Measurements from ENCODE around the gene EFHD2. TPM values are rescaled to one million over a fixed set of nuclear protein-coding genes. Genes with fewer than 3 reads are reported as not detected.
"Not testable (repeated sequence)": the region's sequence is repeated elsewhere in the genome, so short reads cannot be mapped to it uniquely, and the experiment has no call there.

The EFHD2 gene
- total RNA-seq, 4 donors from 2014 or later = 47.5 to 79.5 (median 61.0) TPM

- H3K27me3 ChIP-seq = peaks cover 0 to 12% (median 0%) of the 10 kb centered on the region in 4 donors
- TF ChIP-seq CTCF (IDR thresholded peaks at IDR 0.05) (no peak), POLR2A (IDR thresholded peaks at IDR 0.05) (no peak)
- no peaks in the 10 kb centered on the region for H3K9me3 ChIP-seq
- DNase-seq = no peak
- H3K36me3 ChIP-seq = no peaks in the 10 kb centered on the region
- H3K27ac ChIP-seq = no peak overlapping the region
- H3K4me1 ChIP-seq = peaks cover 0 to 28% (median 8%) of the 10 kb centered on the region in 3 donors
- H3K4me3 ChIP-seq = no peak overlapping the region
- intact Hi-C loops (cut with DNase I) = no loop called here
- WGBS, 2 donors = 41 to 50% methylated on average over 10 of the region's 10 CpGs
Measured at GRCh38 chr1:15459771-15460707, 50.4 kb downstream of the EFHD2 start.

GRCh38 chr1:15460708-15461095 lies 51.0 kb downstream of the EFHD2 start:
- 80 to 82% methylated on average over 9 of the region's 9 CpGs for WGBS, 2 donors
- no peak overlapping the region for H3K27ac ChIP-seq

GRCh38 chr1:15463064-15463800 lies 53.5 kb downstream of the EFHD2 start:
- H3K9me3 ChIP-seq; intact Hi-C loops (cut with DNase I); H3K36me3 ChIP-seq; DNase-seq; H3K4me3 ChIP-seq; H3K27ac ChIP-seq: not testable (repeated sequence)
- H3K27me3 ChIP-seq = peaks cover 0 to 14% (median 0%) of the 10 kb centered on the region in 4 donors
- 50 to 56% methylated on average over 2 to 7 of the region's 15 CpGs for WGBS, 2 donors
- peaks cover 0 to 40% (median 8%) of the 10 kb centered on the region in 3 donors for H3K4me1 ChIP-seq

More at GRCh38 chr1:15460708-15461095, 51.0 kb downstream of the EFHD2 start:
- Histone ChIP-seq H3K9me3 (no peaks in the 10 kb centered on the region), H3K27me3 (peaks cover 0 to 15% (median 0%) of the 10 kb centered on the region in 4 donors), H3K4me3 (no peak overlapping the region), H3K36me3 (no peaks in the 10 kb centered on the region), H3K4me1 (peaks cover 0 to 28% (median 8%) of the 10 kb centered on the region in 3 donors)
- intact Hi-C loops (cut with DNase I) = no loop called here
- DNase-seq = no peak
- TF ChIP-seq CTCF (IDR thresholded peaks at IDR 0.05) (no peak), POLR2A (IDR thresholded peaks at IDR 0.05) (no peak)

- intact Hi-C loops (cut with DNase I); H3K4me3 ChIP-seq; DNase-seq; H3K27ac ChIP-seq; H3K36me3 ChIP-seq; H3K9me3 ChIP-seq: not testable (repeated sequence)
- Histone ChIP-seq H3K4me1 (peaks cover 0 to 40% (median 8%) of the 10 kb centered on the region in 3 donors), H3K27me3 (peaks cover 0 to 19% (median 0%) of the 10 kb centered on the region in 4 donors)
- WGBS, 2 donors = 75 to 81% methylated on average over 5 of the region's 5 CpGs
Measured at GRCh38 chr1:15463926-15464322, 54.2 kb downstream of the EFHD2 start.

GRCh38 chr1:15465674-15466073 lies 56.0 kb downstream of the EFHD2 start:
- Histone ChIP-seq H3K4me1 (peaks cover 0 to 28% (median 0%) of the 10 kb centered on the region in 3 donors), H3K27ac (no peak overlapping the region), H3K36me3 (no peaks in the 10 kb centered on the region), H3K4me3 (no peak overlapping the region), H3K9me3 (no peaks in the 10 kb centered on the region), H3K27me3 (peaks cover 0 to 35% (median 0%) of the 10 kb centered on the region in 4 donors)
- DNase-seq = no peak
- intact Hi-C loops (cut with DNase I) = no loop called here
- WGBS, 2 donors = 87 to 89% methylated on average over 4 to 7 of the region's 7 CpGs
- no peak for TF ChIP-seq POLR2A (IDR thresholded peaks at IDR 0.05)
- no peak for TF ChIP-seq CTCF (IDR thresholded peaks at IDR 0.05)

- H3K27me3 ChIP-seq = peaks cover 0 to 35% (median 0%) of the 10 kb centered on the region in 4 donors
- H3K4me3 ChIP-seq; H3K9me3 ChIP-seq; intact Hi-C loops (cut with DNase I); H3K27ac ChIP-seq; DNase-seq; H3K36me3 ChIP-seq: not testable (repeated sequence)
- 45 to 79% methylated on average over 5 to 22 of the region's 22 CpGs for WGBS, 2 donors
- peaks cover 0 to 28% (median 0%) of the 10 kb centered on the region in 3 donors for H3K4me1 ChIP-seq
Measured at GRCh38 chr1:15466955-15467625, 57.4 kb downstream of the EFHD2 start.
